IMR-90 (cell line): ENCODE data around the gene ERGIC1. TPM values are rescaled to one million over a fixed set of nuclear protein-coding genes. Genes with fewer than 3 reads are reported as not detected.

Experiments used
- ATAC-seq: fragments of 200-7000 bp; cut with Tn5 transposase; 2 replicates; pipeline ENCODE4 v1.9.1; 2020; ENCODE audit warnings: low read depth, mild to moderate bottlenecking, moderate library complexity
- BruUV-seq: library from RNA; stranded (reverse); fragments of 400-500 nt; replicated peaks from 2 replicates; lab custom pipeline; 2021; lab: Mats Ljungman, UMichigan
- CTCF ChIA-PET: fragments of 300-600 bp; formaldehyde crosslinking; extraction: SDS; loops from one replicate; lab custom pipeline; 2021; ENCODE audit warnings: antibody characterized with exemption; lab: Yijun Ruan, JAX
- POLR2A ChIA-PET: fragments of 300-600 bp; sonication (Branson Sonifier 250); formaldehyde crosslinking; loops from one replicate; lab custom pipeline; 2022; ENCODE audit warnings: antibody characterized with exemption; ENCODE audit not compliant: unreplicated experiment; lab: Charles Lee
- DNase-seq: peaks from one replicate; pipeline ENCODE4 v3.0.0; 2013
- H2AFZ ChIP-seq: replicated peaks from 2 replicates; pipeline ENCODE3; 2013; ENCODE audit warnings: low read length, mild to moderate bottlenecking; ENCODE audit not compliant: poor library complexity
- H2AK5ac ChIP-seq: 2 replicates; pipeline ENCODE4 v1.6.1; 2013; ENCODE audit warnings: low read depth, low read length, inconsistent platforms
- H2AK9ac ChIP-seq: replicated peaks from 2 replicates; pipeline ENCODE3; 2013; ENCODE audit warnings: mild to moderate bottlenecking, low read depth, low read length, moderate library complexity; ENCODE audit not compliant: poor library complexity
- H2BK120ac ChIP-seq: 2 replicates; pipeline ENCODE4 v1.6.1; 2013; ENCODE audit warnings: low read depth, low read length, inconsistent platforms
- H2BK15ac ChIP-seq: 3 replicates; pipeline ENCODE4 v1.6.1; 2013; ENCODE audit warnings: low read depth, low read length, inconsistent platforms
- H2BK20ac ChIP-seq: 2 replicates; pipeline ENCODE4 v1.6.1; 2013; ENCODE audit warnings: low read depth, mild to moderate bottlenecking, inconsistent platforms, low read length, moderate library complexity
- H2BK5ac ChIP-seq: 2 replicates; pipeline ENCODE4 v1.6.1; 2013; ENCODE audit warnings: mild to moderate bottlenecking, low read depth, low read length, inconsistent platforms; ENCODE audit not compliant: poor library complexity, severe bottlenecking
- H3K14ac ChIP-seq: replicated peaks from 2 replicates; pipeline ENCODE4 v1.6.1; 2013; ENCODE audit warnings: low read depth, low read length, inconsistent platforms
- H3K18ac ChIP-seq: 2 replicates; pipeline ENCODE4 v1.6.1; 2013; ENCODE audit warnings: low read depth, low read length, control low read depth
- H3K23ac ChIP-seq: 2 replicates; pipeline ENCODE4 v1.6.1; 2013; ENCODE audit warnings: low read depth, low read length, inconsistent platforms
- H3K27ac ChIP-seq: 2 replicates; pipeline ENCODE4 v1.5.1; 2013; ENCODE audit warnings: mild to moderate bottlenecking, control low read depth, low read length; ENCODE audit not compliant: insufficient read depth
- H3K27me3 ChIP-seq: 2 replicates; pipeline ENCODE4 v1.6.1; 2013; ENCODE audit warnings: low read length; ENCODE audit not compliant: control insufficient read depth, insufficient read depth
- H3K36me3 ChIP-seq: 2 replicates; pipeline ENCODE4 v1.6.1; 2013; ENCODE audit warnings: low read length, mixed read lengths; ENCODE audit not compliant: control insufficient read depth, insufficient read depth
- H3K4ac ChIP-seq: 2 replicates; pipeline ENCODE4 v1.6.1; 2013; ENCODE audit warnings: low read depth, low read length, inconsistent platforms
- H3K4me1 ChIP-seq: 2 replicates; pipeline ENCODE4 v1.6.1; 2013; ENCODE audit warnings: low read length, mixed read lengths; ENCODE audit not compliant: control insufficient read depth, insufficient read depth
- H3K4me2 ChIP-seq: 2 replicates; pipeline ENCODE4 v1.6.1; 2013; ENCODE audit warnings: low read depth, mild to moderate bottlenecking, control low read depth, low read length, moderate library complexity
- H3K4me3 ChIP-seq: 2 replicates; pipeline ENCODE4 v1.5.1; 2013; ENCODE audit warnings: low read depth, mild to moderate bottlenecking, control low read depth, low read length, moderate library complexity; ENCODE audit not compliant: insufficient read depth
- H3K56ac ChIP-seq: 2 replicates; pipeline ENCODE4 v1.6.1; 2013; ENCODE audit warnings: low read length, inconsistent platforms; ENCODE audit not compliant: insufficient read depth; ENCODE audit errors: extremely low read depth
- H3K79me1 ChIP-seq, 2 experiments: 2 replicates each; pipeline ENCODE4 v1.6.1; 2013; ENCODE audit warnings: low read length in 2 of 2, inconsistent platforms in 1 of 2, low read depth in 1 of 2
- H3K9ac ChIP-seq: 2 replicates; pipeline ENCODE4 v1.6.1; 2013; ENCODE audit warnings: low read depth, low read length, control low read depth
- H3K9me1 ChIP-seq: 2 replicates; pipeline ENCODE4 v1.6.1; 2013; ENCODE audit warnings: low read length, inconsistent platforms; ENCODE audit not compliant: insufficient read depth
- H3K9me3 ChIP-seq: 2 replicates; pipeline ENCODE4 v1.6.1; 2013; ENCODE audit warnings: low read length; ENCODE audit not compliant: control insufficient read depth, insufficient read depth
- H4K20me1 ChIP-seq: 2 replicates; pipeline ENCODE4 v1.6.1; 2013; ENCODE audit warnings: low read length, inconsistent platforms; ENCODE audit not compliant: insufficient read depth
- H4K5ac ChIP-seq: 2 replicates; pipeline ENCODE4 v1.6.1; 2013; ENCODE audit warnings: mild to moderate bottlenecking, low read depth, low read length, control low read depth
- H4K8ac ChIP-seq, 2 experiments: 2 replicates each; pipeline ENCODE4 v1.6.1; 2013; ENCODE audit warnings: low read depth in 2 of 2, low read length in 2 of 2, control low read depth in 1 of 2, inconsistent platforms in 1 of 2
- H4K91ac ChIP-seq: 2 replicates; pipeline ENCODE4 v1.6.1; 2013; ENCODE audit warnings: low read depth, low read length, inconsistent platforms; ENCODE audit not compliant: insufficient read depth
- CEBPB ChIP-seq: IDR thresholded peaks from 2 replicates; pipeline ENCODE4 v1.6.1; 2012; ENCODE audit warnings: low read depth, low read length, improper control_type of control experiment
- CHD1 ChIP-seq: IDR thresholded peaks from 2 replicates; pipeline ENCODE4 v1.6.1; 2012; ENCODE audit warnings: low read depth, low read length, improper control_type of control experiment
- CTCF ChIP-seq: conservative IDR thresholded peaks from 2 replicates; pipeline ENCODE4 v1.5.1; 2012; ENCODE audit warnings: mild to moderate bottlenecking, low read depth, low read length, improper control_type of control experiment
- FOS ChIP-seq: fragments of 150-350 bp; IDR thresholded peaks from 2 replicates; pipeline ENCODE4 v1.6.1; 2016; ENCODE audit warnings: low read depth, low read length
- MAFK ChIP-seq: IDR thresholded peaks from 2 replicates; pipeline ENCODE4 v1.6.1; 2012; ENCODE audit warnings: low read depth, low read length, improper control_type of control experiment
- MAZ ChIP-seq: IDR thresholded peaks from 2 replicates; pipeline ENCODE4 v1.6.1; 2012; ENCODE audit warnings: low read depth, mild to moderate bottlenecking, low read length, improper control_type of control experiment, moderate library complexity, borderline replicate concordance
- MXI1 ChIP-seq: IDR thresholded peaks from 2 replicates; pipeline ENCODE4 v1.6.1; 2012; ENCODE audit warnings: low read depth, mild to moderate bottlenecking, low read length, moderate library complexity, borderline replicate concordance
- NFE2L2 ChIP-seq: fragments of 150-350 bp; IDR thresholded peaks from 2 replicates; pipeline ENCODE4 v1.6.1; 2016; ENCODE audit warnings: low read depth, mild to moderate bottlenecking, low read length
- POLR2A ChIP-seq: IDR thresholded peaks from 2 replicates; pipeline ENCODE4 v1.6.1; 2012; ENCODE audit warnings: mild to moderate bottlenecking, low read depth, low read length
- RCOR1 ChIP-seq: IDR thresholded peaks from 2 replicates; pipeline ENCODE4 v1.6.1; 2012; ENCODE audit warnings: mild to moderate bottlenecking, low read length, improper control_type of control experiment; ENCODE audit not compliant: insufficient replicate concordance
- RFX5 ChIP-seq: IDR thresholded peaks from 2 replicates; pipeline ENCODE4 v1.8.0; 2012; ENCODE audit warnings: low read depth, mild to moderate bottlenecking, low read length, moderate library complexity
- SMC3 ChIP-seq: fragments of 150-350 bp; IDR thresholded peaks from 2 replicates; pipeline ENCODE4 v1.6.1; 2016; ENCODE audit warnings: low read depth, mild to moderate bottlenecking, antibody characterized with exemption, low read length, moderate library complexity
- WGBS, 2 experiments: methylation state at CpG; one replicate each; pipeline versions ENCODE4 v1.1.5 to v1.1.7; 2013; ENCODE audit warnings: missing lambda C conversion rate in 2 of 2; ENCODE audit not compliant: insufficient read length in 1 of 2; ENCODE audit errors: extremely low coverage in 2 of 2; 5-methylcytosine and 5-hydroxymethylcytosine counted together
- dilution Hi-C: fragments of 300-500 bp; cut with HindIII; formaldehyde crosslinking; loops from one replicate; pipeline ENCODE4 v1.14.3; 2018; ENCODE audit warnings: low sequenced_read_pairs; ENCODE audit not compliant: unreplicated experiment
- in situ Hi-C: fragments of 300-500 bp; cut with MboI; formaldehyde crosslinking; loops from 3 replicates; pipeline ENCODE4 v1.14.3; 2019; ENCODE audit warnings: low sequenced_read_pairs, inconsistent platforms, mixed read lengths
- intact Hi-C: fragments of 100-400 bp; cut with micrococcal nuclease; formaldehyde crosslinking; loops from 2 replicates; pipeline ENCODE4 v1.10.0; 2022
- polyA plus RNA-seq, 3 experiments: library from polyadenylated mRNA; depleted of rRNA; stranded (reverse); fragments of >200 nt; gene quantifications; 2 replicates each; pipeline ENCODE4 v1.2.3, GENCODE V29; 2012; ENCODE audit warnings: low replicate concordance in 1 of 3
- total RNA-seq: library from RNA; depleted of rRNA; stranded (reverse); fragments of >200 nt; gene quantifications from 2 replicates; pipeline ENCODE4 v1.2.3, GENCODE V29; 2012

Gene ERGIC1
- total and polyA plus RNA-seq, 2 of the 4 experiments (the other 2 are of a cell fraction): 134 to 192 TPM

DNA sequence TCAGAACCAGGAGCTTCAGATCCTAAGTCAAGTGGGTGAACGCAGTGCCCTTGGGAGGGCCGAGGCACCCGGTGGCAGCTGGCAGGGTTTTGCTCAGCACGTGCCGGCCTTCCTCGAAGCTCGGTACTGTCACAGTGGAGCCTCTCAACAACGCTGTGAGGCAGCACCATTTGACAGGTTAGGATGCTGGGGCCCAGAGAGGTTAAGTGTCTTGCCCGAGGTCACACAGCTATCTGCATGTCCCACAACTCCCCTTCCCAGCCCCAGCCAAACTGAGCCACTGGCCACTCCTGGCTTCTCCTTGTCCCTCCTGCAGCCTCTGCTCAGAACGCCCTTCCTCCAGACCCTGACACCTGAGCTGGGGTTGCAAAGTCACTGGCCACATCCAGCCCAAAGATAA, 81.5 kb downstream of the ERGIC1 start:
- Histone ChIP-seq H3K9ac (no peak overlapping the region), H2BK20ac (peak overlapping the region; percentile 52; the same call in 1 of the 2 replicates), H2AK9ac (no peak overlapping the region), H4K8ac (no peak overlapping the region; a peak in 1 of 4 replicates), H3K79me1 (peaks cover 9 to 68% of the 10 kb centered on the region in 2 experiments), H3K18ac (no peak overlapping the region), H3K27ac (no peak overlapping the region), H2AK5ac (peak overlapping the region; percentile 75), H3K14ac (no peak overlapping the region), H4K5ac (no peak overlapping the region), H3K23ac (0 out of 2 replicates have a peak overlapping the region, but pooled peaks have one; percentile 39), H3K4ac (peak overlapping the region; percentile 27; the same call in 1 of the 2 replicates), H2AFZ (no peak overlapping the region), H3K27me3 (no peaks in the 10 kb centered on the region), H4K20me1 (no peaks in the 10 kb centered on the region), H4K91ac (no peak overlapping the region), H3K4me3 (no peak overlapping the region), H3K9me3 (no peaks in the 10 kb centered on the region), H2BK5ac (peak overlapping the region; percentile 12), H3K4me2 (no peak overlapping the region), H3K9me1 (peaks cover 23% of the 10 kb centered on the region), H3K56ac (no peak overlapping the region), H3K4me1 (peaks cover 26% of the 10 kb centered on the region), H2BK120ac (no peak overlapping the region), H2BK15ac (0 out of 3 replicates have a peak overlapping the region, but pooled peaks have one; percentile 9), H3K36me3 (peaks cover 52% of the 10 kb centered on the region)
- ChIA-PET POLR2A (interaction anchor here (1.2 kb wide), 1 partner anchor 144 kb away, joined by 3 read pairs; the partner anchor contains the start of gene DUSP1), CTCF (interaction anchor here (1.6 kb wide), 1 partner anchor 16 kb away, joined by 8 read pairs; no protein-coding TSS in a partner anchor)
- no TSS peak for BruUV-seq
- intact Hi-C loops: no loop called here
- DNase-seq: no peak
- TF ChIP-seq FOS: no peak
- no peak for TF ChIP-seq NFE2L2
- no peak for TF ChIP-seq RFX5
- TF ChIP-seq CTCF: no peak
- TF ChIP-seq CEBPB: no peak
- TF ChIP-seq SMC3: no peak
- no peak for TF ChIP-seq RCOR1
- TF ChIP-seq MAZ: no peak
- no peak for TF ChIP-seq MXI1
- TF ChIP-seq POLR2A: no peak
- no peak for TF ChIP-seq MAFK
- no peak for TF ChIP-seq CHD1
- WGBS, 2 experiments: 96% methylated on average over 6 of the region's 10 CpGs; no CpG with 5 or more reads in 1 of the 2 experiments
- dilution Hi-C loops: no loop called here
- in situ Hi-C loops: no loop called here
- no peak for ATAC-seq
